Measurements from ENCODE around the gene LRRC37A2.
"Not testable (repeated sequence)": the region's sequence is repeated elsewhere in the genome, so short reads cannot be mapped to it uniquely, and the experiment has no call there.

LRRC37A2 gene

DNA sequence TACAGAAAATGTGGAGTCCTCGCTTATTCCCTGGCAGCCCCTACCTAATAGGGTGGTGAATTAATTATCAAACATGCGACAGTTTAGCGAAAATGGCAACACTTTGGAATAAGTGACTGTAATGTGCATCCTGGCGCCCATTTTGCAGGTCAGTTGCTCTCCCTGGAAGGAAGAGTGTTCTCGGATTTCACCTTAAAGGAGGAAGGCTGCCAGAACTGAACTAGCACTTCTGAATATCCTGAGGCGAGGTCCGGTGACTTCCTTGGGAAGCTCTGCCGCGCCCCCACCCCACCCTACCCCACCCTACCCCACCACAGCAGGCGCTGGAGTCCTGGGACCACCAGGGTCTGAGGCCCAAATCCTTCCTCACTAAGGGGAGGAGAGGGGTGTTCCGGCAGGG, at the start of gene LRRC37A2:
Gene LRRC37A2, plus strand, starts transcription at position 301 of the 400 bp plus-strand sequence. CDS start 245 bp downstream, outside the sequence.
- not testable (repeated sequence) for DNase-seq (ENCODE audit: low spot score)

DNA sequence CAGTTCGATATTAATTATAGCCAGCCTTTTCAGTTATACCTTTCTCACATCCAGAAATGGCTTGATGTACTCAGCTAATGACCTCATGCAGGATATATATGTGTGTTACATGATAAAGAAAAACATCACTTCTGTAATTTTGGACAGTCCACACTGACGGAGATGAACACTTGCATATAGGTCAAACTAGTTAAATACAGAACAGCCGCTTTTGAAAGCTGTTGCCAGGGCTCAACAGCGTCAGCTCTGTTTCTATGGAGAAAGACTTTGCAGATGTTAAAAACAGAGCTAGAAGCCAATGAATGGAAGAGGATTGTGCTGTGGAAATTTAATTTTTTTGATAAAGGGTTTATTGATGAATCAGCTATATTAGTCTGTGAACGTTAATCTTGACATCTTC, 44.6 kb upstream of the LRRC37A2 start:
- not testable (repeated sequence) for DNase-seq (ENCODE audit: low spot score)

DNA sequence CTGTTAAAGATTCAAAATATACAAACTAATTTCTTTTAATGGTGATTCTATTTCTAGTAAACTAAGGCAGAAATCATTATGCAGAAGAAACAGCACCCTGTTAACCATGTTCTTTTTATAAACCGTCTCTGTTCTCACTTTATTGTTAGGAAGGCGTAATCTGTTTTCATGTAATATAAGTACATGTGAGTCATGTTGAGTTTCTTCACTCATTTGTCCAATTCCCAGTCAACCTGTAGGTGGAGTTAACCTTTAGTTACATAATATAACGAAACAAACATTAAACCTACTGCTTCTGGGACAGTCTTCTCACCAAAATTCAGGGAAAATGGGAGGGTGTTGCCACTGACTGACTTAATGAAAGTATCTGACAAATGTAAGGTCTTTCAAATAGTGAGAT, 37.8 kb upstream of the LRRC37A2 start:
- DNase-seq (ENCODE audit: low spot score), result not testable (repeated sequence)

DNA sequence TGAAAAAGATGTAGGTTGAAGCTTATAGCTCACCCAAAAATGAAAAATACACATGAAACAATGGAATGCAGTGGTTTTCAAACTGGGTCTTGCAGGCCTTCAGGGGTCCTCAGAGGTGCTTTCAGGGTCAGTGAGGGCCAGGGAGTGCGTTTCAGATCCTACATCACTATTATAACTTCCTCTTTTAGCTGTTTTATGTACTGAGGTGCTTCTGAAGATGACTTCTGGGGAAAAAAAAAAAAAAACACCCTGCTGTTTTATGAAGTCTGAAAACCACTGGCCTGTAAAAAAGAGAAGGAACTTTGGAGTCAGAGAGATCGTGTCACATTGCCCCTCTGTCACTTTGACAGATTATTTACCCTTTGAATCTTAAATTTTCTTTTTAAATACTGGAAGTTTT, 36.7 kb upstream of the LRRC37A2 start:
- DNase-seq (ENCODE audit: low spot score), result not testable (repeated sequence)

DNA sequence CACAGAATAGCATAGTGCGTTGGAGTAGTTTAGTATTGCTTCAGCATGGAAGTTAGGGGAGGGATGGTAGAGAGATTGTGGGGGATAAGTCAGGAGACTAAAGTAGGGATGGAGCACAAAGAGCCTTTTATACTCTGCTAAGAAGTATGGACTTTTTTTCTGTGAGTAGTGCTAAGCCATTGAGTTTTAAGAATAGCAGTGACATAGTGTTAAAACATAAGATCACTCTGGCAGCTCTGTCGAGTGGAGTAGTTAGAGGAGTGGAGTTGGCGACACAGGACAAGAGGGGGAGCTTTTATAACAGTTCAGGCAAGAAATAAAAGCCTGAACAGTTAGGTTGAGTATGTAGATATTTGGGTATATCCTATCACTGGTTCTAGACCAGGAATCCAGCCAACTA, 33.4 kb upstream of the LRRC37A2 start:
- not testable (repeated sequence) for DNase-seq (ENCODE audit: low spot score)

DNA sequence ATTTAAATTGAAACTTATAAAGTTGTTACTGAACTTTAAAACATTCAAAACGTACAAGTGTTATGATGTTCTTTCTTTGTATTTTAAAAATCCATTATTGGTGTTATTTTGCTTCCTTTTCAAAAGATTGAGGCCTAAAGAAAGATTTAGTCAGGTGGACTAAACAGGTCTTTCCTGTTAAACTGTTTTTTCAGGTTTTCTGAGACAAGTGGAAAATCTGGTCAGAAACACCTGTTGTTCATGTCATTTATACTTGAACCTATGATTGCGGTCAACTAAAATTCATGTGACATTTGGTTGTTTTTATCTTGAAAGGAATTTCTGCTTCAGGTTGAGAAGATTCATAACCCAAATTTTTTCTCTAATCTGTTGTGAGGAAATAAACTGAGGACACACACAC, 31.0 kb upstream of the LRRC37A2 start:
- DNase-seq (ENCODE audit: low spot score), result not testable (repeated sequence)

DNA sequence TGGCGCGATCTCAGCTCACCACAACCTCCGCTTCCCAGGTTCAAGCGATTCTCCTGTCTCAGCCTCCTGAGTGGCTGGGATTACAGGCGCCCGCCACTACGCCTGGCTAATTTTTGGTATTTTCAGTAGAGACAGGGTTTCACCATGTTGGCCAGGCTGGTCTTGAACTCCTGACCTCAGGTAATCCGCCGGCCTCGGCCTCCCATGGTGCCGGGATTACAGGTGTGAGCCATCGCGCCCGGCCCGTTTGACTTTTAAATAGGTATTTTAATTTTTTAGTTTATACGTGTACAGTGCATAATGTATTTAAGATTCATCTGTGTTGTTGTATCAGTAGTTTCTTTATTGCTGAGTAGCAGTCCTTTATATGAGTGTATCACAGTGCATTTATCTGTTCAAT, 20.2 kb upstream of the LRRC37A2 start:
- not testable (repeated sequence) for DNase-seq (ENCODE audit: low spot score)

DNA sequence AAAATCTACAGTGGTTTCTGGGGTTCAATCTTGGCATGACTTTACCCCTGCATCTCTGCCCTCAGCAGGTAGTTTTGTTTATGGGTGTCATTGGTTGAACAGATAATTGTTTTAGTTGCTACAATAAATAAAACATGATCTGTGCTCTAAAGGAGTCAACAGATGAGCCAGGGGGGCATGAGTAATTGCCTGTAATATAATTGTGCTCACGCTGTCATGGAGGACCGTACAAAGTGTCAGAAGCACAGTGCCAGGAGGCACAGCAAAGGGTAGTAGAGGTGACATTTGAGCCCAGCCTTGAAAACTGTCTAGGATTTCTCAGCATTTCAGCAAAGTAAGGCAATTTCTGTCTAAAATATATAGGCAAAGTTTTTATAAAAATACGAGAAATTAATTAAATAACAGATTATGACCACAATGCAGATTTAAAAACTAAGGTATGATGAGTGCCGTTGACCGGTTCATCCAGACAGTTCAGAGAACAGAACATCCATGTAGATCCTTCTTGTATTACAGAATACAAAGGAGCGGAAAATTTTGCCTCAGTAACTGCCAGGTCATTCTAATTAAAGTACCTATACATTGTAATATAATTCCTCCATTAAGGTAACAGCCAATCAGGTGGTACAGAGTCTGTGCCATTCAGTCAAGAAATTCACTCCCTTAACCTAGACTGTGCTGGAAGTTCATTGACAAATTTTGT, 12.7 kb upstream of the LRRC37A2 start:
- not testable (repeated sequence) for DNase-seq (ENCODE audit: low spot score)

DNA sequence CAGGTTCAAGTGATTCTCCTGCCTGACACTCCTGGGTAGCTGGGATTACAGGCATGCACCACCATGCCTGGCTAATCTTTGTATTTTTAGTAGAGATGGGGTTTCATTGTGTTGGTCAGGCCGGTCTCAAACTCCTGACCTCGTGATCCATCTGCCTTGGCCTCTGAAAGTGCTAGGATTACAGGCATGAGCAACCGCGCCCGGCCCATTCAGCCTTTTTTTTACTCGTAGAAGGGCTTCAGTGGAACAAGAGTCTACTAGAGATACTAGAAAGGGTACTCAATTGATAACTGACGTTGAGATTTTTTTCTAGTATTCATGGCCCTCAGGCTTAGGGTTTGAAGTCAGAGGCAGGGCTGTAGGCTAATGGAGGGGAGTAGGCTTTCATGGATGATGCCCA, 6.4 kb upstream of the LRRC37A2 start:
- not testable (repeated sequence) for DNase-seq (ENCODE audit: low spot score)

DNA sequence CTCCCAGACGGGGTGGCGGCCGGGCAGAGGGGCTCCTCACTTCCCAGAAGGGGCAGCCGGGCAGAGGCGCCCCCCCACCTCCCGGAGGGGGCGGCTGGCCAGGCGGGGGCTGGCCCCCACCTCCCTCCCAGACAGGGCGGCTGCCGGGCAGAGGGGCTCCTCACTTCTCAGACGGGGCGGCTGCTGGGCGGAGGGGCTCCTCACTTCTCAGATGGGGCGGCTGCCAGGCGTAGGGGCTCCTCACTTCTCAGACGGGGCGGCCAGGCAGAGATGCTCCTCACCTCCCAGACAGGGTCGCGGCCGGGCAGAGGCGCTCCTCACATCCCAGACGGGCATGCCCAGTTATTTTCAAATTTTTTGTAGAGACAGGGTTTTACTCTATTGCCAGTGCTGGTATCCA, 22.4 kb downstream of the LRRC37A2 start:
- not testable (repeated sequence) for DNase-seq (ENCODE audit: low spot score)

DNA sequence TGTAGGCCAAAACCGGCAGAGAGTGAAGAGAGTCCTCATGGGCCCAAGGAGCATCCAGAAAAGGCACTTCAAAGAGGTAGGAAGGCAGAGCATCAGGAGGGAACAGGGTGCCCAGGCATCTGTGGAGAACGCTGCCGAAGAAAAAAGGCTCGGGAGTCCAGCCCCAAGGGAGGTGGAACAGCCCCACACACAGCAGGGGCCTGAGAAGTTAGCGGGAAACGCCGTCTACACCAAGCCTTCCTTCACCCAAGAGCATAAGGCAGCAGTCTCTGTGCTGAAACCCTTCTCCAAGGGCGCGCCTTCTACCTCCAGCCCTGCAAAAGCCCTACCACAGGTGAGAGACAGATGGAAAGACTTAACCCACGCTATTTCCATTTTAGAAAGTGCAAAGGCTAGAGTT, 36.3 kb downstream of the LRRC37A2 start:
- not testable (repeated sequence) for DNase-seq (ENCODE audit: low spot score)

DNA sequence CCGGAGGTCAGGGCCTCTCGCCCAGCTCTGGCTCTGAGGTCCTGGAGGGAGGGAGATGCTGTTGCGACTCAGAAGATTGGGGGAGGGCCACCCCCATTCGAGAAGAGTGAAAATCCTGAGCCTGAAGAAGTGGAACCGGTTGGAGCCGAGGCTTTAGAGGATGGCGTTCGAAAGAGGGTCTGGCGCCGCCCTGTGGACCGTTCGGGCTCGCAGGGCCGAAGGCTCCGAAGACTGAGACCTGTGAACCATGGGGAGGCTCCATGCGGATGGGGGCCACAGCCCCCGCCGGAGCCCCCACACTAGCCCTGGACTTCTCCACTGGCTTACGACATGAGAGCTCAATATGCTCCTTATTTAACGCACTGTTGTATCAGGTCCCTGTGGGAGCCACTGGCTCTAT, 46.9 kb downstream of the LRRC37A2 start:
- not testable (repeated sequence) for DNase-seq (ENCODE audit: low spot score)

DNA sequence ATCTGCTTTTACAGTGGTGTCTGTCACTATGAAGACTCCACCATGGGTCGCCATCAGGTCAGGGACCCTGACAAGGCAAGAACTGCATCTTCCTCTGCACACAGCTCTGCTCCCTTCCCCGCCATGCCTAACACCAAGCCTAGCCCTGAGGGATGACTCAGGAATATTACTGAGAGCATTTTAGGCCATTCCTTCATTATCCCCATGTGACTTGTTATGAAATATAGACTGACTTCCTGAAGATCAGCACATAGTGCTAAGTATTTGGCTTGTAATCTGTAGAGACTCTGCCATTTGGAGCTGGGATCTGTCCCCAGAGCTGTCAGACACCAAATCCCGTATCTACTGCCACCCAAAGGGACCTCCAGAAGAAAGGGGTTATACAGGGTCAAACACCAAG, 47.8 kb downstream of the LRRC37A2 start:
- DNase-seq (ENCODE audit: low spot score), result not testable (repeated sequence)

DNA sequence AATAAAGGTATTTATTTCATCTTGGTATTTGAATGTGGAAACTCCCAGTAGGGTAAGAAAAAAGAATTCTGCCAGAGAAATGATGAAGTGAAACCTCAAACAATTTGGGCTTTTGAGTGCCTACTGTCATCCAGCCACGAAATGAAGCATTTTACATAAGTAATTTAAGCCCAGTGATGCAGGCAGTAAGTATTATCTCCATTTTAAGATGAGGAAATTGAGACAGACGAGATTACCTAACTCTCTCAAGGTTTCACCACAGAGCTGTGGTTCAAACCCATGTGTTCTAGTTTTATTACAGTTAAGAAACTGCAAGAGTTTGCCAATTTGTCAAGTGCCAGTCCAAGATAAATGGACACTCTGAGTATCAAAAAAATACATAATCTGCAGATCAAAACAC, 54.0 kb downstream of the LRRC37A2 start:
- DNase-seq (ENCODE audit: low spot score), result not testable (repeated sequence)

DNA sequence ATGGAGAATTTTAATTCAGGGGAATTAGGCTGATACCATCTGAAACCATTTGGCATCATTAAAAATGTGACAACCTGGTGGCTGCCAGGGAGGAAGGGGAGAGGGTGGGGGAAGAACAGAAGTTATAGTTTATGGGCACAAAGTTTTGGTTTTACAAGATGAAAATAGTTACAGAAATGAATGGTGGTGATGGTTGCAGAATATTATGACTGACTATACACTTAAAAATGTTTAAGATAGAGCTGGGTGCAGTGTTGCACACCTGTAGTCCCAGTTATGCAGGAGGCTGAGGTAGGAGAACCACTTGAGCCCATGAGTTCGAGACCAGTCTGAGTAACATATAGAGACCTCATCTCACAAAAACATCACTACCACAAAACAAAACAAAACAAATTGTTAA, 54.7 kb downstream of the LRRC37A2 start:
- DNase-seq (ENCODE audit: low spot score), result not testable (repeated sequence)

DNA sequence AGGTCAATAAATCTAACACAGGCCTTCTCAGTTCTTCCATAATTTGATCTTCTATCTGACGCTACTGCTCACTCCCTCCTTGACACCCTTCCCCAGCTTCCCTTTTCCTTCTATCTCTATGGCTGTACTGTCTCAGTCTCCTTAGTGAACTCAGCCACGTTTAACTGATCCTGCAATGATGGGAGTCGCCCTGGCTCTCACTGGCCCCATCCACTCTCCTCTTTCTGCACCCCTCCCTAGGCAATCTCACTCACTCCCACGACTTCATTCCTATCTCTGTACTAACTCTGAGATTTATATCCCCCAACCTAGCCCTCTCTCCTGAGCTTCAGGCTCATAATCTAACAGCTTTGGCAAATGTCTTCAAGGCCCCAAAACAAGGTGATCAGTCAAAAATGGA, 59.5 kb downstream of the LRRC37A2 start:
- not testable (repeated sequence) for DNase-seq (ENCODE audit: low spot score)

DNA sequence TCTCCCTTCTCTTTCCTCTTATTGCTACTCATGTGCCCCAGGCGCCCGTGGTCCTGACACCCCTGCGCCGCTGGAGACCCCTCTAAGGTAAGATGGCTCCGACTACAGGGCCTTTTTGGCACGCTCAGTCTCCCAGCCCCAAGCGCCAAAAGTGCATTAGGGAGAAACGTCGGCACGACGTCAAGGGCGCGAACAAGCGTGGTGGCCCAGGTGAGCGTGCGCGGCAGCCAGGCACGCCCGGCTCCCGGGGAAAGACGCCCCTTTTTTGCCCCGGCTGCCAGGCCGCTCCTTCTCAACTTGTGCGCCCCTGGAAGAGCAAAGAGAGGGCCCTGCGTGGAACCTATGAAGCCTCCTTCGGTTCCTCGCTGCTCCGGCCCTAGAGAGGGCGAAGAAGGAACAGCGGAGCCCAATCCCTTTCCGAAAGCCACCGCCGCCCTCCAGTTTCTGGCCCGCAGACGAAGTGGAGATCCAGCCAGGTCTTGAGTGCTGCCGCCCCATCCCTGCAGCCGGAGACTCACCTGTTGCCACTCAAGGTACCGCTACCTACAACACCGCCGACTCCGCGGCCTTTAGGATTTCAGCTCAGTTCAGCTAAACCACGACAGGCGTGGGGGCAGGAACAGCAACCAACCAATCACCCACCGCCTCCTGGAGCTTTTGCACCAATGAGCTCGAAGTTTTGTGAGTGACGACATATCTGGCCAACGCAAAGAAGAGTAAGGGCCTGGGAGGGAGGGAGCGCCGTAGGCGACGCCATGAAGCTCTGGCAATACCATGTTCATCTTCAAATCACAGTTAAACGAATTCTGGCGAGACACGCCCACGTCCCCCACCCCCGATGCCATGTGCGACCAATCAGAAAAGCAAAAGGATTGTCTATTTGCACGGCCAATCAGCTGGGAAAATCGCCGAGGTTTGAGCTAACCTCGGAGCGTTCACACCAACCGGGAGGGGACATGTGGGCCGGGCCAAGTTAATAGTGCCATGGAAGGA, 67.1 kb downstream of the LRRC37A2 start, which contains the start of gene ARL17A:
Gene ARL17A, minus strand, starts transcription at position 609 of the 993 bp plus-strand sequence. CDS start 3,369 bp downstream, outside the sequence.
- DNase-seq (ENCODE audit: low spot score), result not testable (repeated sequence)

DNA sequence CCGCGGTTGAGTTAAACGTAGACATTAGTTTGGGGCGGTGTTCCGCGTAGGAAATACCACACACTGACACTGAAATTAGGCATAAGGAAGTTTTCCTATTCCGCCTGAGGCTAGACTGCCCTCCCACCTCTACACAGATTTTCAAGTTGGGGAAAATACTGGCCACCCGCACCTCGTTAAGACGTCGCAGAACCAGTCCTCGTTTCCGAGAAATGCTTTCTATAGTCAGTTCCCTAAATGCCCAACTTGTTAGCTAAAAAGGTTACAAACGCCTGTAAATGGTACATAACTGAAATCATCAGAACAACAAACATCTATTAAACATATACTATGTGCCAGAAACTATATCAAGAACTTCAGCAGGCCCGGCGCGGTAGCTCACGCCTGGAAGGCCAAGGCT, 67.8 kb downstream of the LRRC37A2 start:
- not testable (repeated sequence) for DNase-seq (ENCODE audit: low spot score)

DNA sequence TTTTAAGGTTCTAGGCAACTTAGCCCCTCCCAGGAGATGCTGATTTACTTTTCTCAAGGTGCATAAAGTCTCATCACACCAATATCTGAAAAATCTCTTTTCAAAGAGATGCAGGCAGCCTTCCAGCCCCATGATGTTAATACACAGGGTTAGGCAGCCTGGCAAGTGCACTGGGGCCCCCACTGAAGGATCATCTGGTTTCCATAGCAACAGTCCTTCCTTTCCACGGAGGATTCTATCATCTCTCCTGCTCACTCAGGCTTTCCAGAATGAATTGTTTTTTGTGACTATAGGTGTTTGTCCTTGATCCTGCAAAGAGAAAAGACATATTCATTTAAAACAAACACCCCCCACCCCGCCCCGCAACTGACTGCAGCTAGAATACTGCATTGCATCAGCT, 73.2 kb downstream of the LRRC37A2 start:
- not testable (repeated sequence) for DNase-seq (ENCODE audit: low spot score)

DNA sequence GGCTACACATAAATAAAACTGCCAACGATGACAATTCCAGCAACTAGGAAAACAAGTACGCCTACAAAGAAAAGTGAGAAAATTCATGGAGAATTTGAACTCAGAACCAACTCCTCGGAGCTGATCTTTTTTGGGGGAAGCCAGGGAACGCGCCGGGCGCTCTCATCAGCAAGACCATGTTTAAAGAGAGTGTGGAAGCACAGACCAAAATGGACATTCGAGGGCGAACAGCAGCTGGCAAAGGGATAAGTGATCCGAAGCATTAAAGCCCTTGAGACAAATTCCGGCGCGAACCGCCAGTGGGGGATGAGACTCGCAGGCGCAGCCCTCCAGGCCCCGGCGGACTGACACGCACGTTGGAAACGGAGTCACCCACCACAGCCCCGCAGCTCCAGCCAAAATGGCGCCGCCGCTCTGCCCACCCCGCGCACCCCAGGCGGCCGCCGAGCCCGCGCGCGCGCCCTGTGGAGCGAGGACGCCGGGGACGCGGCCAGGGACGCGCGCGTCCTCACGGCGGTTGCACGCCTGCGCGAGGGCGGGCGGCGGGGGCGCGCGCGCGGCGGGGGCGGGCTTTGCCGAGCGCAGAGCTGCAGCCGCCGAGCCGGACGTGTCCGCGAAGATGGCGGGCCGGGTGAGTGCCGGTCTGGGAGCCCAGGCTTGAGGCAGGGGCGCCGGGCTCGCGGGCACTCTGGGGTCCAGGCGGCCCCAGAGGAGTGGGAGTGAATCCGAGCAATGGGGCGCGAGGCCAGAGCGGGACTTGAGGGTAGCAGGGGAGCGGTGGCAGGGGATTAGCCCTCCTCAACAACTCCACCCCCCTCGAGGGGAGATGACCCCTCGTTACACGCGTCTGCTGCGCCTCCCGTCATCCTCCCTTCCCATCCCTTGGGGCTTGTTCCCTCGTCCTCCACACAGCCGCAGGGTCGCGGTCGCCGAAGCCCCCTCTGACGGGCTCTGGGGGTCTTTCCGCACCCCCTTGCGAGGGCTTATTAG, 78.2 kb downstream of the LRRC37A2 start, which contains the start of gene NSF:
Gene NSF, plus strand, starts transcription at position 513 of the 990 bp plus-strand sequence. Its CDS starts 107 bp downstream, at position 620.
- DNase-seq (ENCODE audit: low spot score), result not testable (repeated sequence)

DNA sequence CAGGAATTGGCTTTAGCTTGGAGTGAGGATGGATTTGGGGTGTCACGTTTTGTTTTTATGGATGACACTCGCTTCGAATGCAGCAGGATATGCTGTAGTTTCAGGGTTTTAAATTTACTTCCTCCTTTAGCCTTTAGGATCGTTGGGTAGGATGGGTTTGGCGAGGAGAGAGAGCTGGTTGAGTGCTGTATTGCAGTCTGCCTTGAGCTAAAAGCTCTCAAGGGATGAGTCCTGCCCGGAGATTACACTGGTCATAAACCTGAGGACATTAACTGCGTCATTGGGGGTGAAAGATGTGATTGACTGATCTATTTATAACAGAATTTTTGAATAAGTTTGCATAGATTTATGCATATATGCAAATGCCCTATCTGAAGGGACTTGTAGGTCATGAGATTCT, 79.1 kb downstream of the LRRC37A2 start:
- not testable (repeated sequence) for DNase-seq (ENCODE audit: low spot score)

All from germinal center (tissue), 1 donor.